ENCODE measurements around the gene TRIOBP.

GRCh38 chr22:37748659-37749058 is 51.8 kb downstream of the TRIOBP start:
- TF ChIP-seq CTCF (conservative IDR thresholded peaks at IDR 0.05; ENCODE audit: low read length) (no peak), EZH2phosphoT487 (IDR thresholded peaks at IDR 0.05; ENCODE audit: borderline replicate concordance, low read depth, low read length) (no peak)
